ENCODE measurements around the gene CAVIN4. TPM values are rescaled to one million over a fixed set of nuclear protein-coding genes. Genes with fewer than 3 reads are reported as not detected.

CAVIN4 gene
- total and polyA plus RNA-seq, 2 experiments from 2014 or later: 3.0 to 6.0 TPM

GRCh38 chr9:100575006-100575405, 2.9 kb upstream of the CAVIN4 start (continued):
- TF ChIP-seq REST (IDR thresholded peaks at IDR 0.05; ENCODE audit: unreplicated experiment): no peak
- TF ChIP-seq JUNB (IDR thresholded peaks at IDR 0.05; ENCODE audit: unreplicated experiment): no peak
- TF ChIP-seq ZNF114 (CRISPR knock-in tag; IDR thresholded peaks at IDR 0.05): no peak
- no peak for TF ChIP-seq ETS1 (IDR thresholded peaks at IDR 0.05)

- Histone ChIP-seq H3K36me3 (ENCODE audit: insufficient read depth) (no peaks in the 10 kb centered on the region; the same call in 1 of the 2 replicates), H3K4me2 (no peak overlapping the region), H3K4me3 (no peak overlapping the region), H3K4me1 (ENCODE audit: insufficient read depth) (no peaks in the 10 kb centered on the region), H3K79me2 (replicated peaks; ENCODE audit: insufficient read depth) (no peaks in the 10 kb centered on the region), H3F3A (replicated peaks; ENCODE audit: low read depth) (no peaks in the 10 kb centered on the region), H3K9me2 (ENCODE audit: insufficient read depth) (no peaks in the 10 kb centered on the region), H2AFZ (no peak overlapping the region), H3K27ac (ENCODE audit: low read depth) (no peak overlapping the region), H4K20me1 (replicated peaks; ENCODE audit: insufficient read depth) (peaks cover 4% of the 10 kb centered on the region; the same call in 1 of the 2 replicates), H3K27me3 (ENCODE audit: insufficient read depth) (no peaks in the 10 kb centered on the region)
- H3K4me3 Mint-ChIP-seq: no peak overlapping the region
- peaks cover 18% of the 10 kb centered on the region; the same call in 2 of the 3 replicates for H3K36me3 Mint-ChIP-seq (ENCODE audit: low read depth)
- no peaks in the 10 kb centered on the region for H3K27me3 Mint-ChIP-seq (ENCODE audit: insufficient read depth, low read depth, poor library complexity)
- H3K27ac Mint-ChIP-seq: no peak overlapping the region
- H3K4me1 Mint-ChIP-seq: no peaks in the 10 kb centered on the region
- no peaks in the 10 kb centered on the region for H3K9me3 Mint-ChIP-seq
- ATAC-seq: no peak
- no peak for DNase-seq (ENCODE audit: low spot score)
- TF ChIP-seq STAT1 (IDR thresholded peaks at IDR 0.05; ENCODE audit: unreplicated experiment) (no peak), ZNF331 (CRISPR knock-in tag; IDR thresholded peaks at IDR 0.05; ENCODE audit: low read depth) (no peak), REST (IDR thresholded peaks at IDR 0.05; ENCODE audit: unreplicated experiment) (no peak), JUNB (IDR thresholded peaks at IDR 0.05; ENCODE audit: unreplicated experiment) (no peak), POLR2AphosphoS5 (IDR thresholded peaks at IDR 0.05; ENCODE audit: low read depth) (no peak), EZH2 (IDR thresholded peaks at IDR 0.05; ENCODE audit: low read depth, unreplicated experiment) (no peak), ZNF114 (CRISPR knock-in tag; IDR thresholded peaks at IDR 0.05) (no peak), CREB1 (CRISPR knock-in tag; IDR thresholded peaks at IDR 0.05; ENCODE audit: low read depth) (no peak), ETS1 (IDR thresholded peaks at IDR 0.05) (no peak), NANOG (IDR thresholded peaks at IDR 0.05; ENCODE audit: borderline replicate concordance) (no peak), CTCF (conservative IDR thresholded peaks at IDR 0.05; ENCODE audit: low read depth in 2 of 2) (no peak)
These were observed 2.0 kb upstream of the CAVIN4 start for GRCh38 chr9:100575765-100576386.
